Measurements from ENCODE around the gene ABCA1.

DNA sequence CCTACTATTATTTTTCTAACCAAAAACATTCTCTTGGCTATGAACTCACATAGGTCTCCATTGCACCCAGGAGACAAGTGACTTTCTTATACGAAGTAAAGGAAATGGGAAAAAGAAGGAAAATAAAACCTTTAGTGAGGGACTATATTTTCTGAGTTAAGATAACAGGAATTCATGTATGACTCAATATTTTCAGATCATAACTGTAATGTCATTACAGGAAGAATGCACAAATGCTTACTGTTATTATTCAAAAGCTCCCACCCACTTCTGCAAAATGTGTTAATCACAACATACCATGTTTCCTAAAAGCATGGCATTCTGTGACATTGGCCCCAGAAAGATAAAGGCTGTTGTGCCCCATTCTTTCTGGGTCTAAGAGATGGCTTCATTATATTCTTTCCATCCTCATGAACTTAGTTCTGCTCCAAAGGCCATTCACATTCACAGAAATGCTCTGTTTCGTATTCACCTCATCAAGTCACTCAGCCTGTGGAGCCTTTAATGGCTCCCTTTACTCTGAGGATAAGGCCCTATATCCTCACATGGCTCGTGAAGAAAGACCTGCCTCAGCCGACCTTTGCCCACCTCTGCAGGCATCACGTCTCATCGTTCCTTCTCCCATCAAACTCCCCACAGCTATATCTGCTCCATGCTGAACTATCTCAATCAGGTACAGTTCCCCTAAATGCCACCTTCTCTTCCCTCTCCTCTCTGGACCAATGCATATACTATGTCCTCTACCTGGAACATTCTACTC, 77.0 kb downstream of the ABCA1 start:
- no peak for TF ChIP-seq RCOR1 (IDR thresholded peaks at IDR 0.05; ENCODE audit: insufficient replicate concordance, low read length)
- TF ChIP-seq, protein P1, sequence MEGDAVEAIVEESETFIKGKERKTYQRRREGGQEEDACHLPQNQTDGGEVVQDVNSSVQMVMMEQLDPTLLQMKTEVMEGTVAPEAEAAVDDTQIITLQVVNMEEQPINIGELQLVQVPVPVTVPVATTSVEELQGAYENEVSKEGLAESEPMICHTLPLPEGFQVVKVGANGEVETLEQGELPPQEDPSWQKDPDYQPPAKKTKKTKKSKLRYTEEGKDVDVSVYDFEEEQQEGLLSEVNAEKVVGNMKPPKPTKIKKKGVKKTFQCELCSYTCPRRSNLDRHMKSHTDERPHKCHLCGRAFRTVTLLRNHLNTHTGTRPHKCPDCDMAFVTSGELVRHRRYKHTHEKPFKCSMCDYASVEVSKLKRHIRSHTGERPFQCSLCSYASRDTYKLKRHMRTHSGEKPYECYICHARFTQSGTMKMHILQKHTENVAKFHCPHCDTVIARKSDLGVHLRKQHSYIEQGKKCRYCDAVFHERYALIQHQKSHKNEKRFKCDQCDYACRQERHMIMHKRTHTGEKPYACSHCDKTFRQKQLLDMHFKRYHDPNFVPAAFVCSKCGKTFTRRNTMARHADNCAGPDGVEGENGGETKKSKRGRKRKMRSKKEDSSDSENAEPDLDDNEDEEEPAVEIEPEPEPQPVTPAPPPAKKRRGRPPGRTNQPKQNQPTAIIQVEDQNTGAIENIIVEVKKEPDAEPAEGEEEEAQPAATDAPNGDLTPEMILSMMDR (conservative IDR thresholded peaks at IDR 0.05; ENCODE audit: low read depth, low read length), result no peak
- no peak for TF ChIP-seq RFX5 (IDR thresholded peaks at IDR 0.05; ENCODE audit: low read depth, low read length)
- TF ChIP-seq POLR2A (IDR thresholded peaks at IDR 0.05; ENCODE audit: low read depth, low read length), result no peak
- TF ChIP-seq MAZ (IDR thresholded peaks at IDR 0.05; ENCODE audit: borderline replicate concordance, low read depth, low read length), result no peak
- TF ChIP-seq CHD1 (IDR thresholded peaks at IDR 0.05; ENCODE audit: low read depth, low read length), result no peak
- TF ChIP-seq CEBPB (IDR thresholded peaks at IDR 0.05; ENCODE audit: low read depth, low read length), result no peak
- no peak for TF ChIP-seq SMC3 (IDR thresholded peaks at IDR 0.05; ENCODE audit: low read depth, low read length)
- no peak for TF ChIP-seq MAFK (IDR thresholded peaks at IDR 0.05; ENCODE audit: low read depth, low read length)
- no peak for TF ChIP-seq RAD21 (IDR thresholded peaks at IDR 0.05; ENCODE audit: low read length)
- TF ChIP-seq, protein P2, sequence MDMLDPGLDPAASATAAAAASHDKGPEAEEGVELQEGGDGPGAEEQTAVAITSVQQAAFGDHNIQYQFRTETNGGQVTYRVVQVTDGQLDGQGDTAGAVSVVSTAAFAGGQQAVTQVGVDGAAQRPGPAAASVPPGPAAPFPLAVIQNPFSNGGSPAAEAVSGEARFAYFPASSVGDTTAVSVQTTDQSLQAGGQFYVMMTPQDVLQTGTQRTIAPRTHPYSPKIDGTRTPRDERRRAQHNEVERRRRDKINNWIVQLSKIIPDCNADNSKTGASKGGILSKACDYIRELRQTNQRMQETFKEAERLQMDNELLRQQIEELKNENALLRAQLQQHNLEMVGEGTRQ (IDR thresholded peaks at IDR 0.05; ENCODE audit: low read depth, low read length), result no peak
